DMS79 treated with DMSO at 0.1 percent for 48 hours (cell line): ENCODE data around the gene CCDC15.

Experiments used
- DNase-seq: peaks from one replicate; lab custom pipeline; 2025; lab: John Stamatoyannopoulos, UW

CCDC15 gene

GRCh38 chr11:124953753-124954589 is at the start of gene CCDC15:
Gene CCDC15 (plus strand): TSS chr11:124954202. CDS start chr11:124954733, 531 bp downstream.
- DNase-seq = peak; percentile 99

GRCh38 chr11:124915541-124916369 is 38.2 kb upstream of the CCDC15 start:
- DNase-seq = no peak

GRCh38 chr11:124916370-124916710 is 37.7 kb upstream of the CCDC15 start:
- no peak for DNase-seq

GRCh38 chr11:124917115-124917637 is 36.8 kb upstream of the CCDC15 start:
- DNase-seq = no peak

- DNase-seq = no peak
Observed at GRCh38 chr11:124918950-124919349, 35.1 kb upstream of the CCDC15 start, which contains the start of gene HEPN1. Gene HEPN1 (plus strand): TSS chr11:124919250.

GRCh38 chr11:124919898-124920297 is 34.1 kb upstream of the CCDC15 start:
- DNase-seq = no peak

GRCh38 chr11:124920356-124920755 is 33.6 kb upstream of the CCDC15 start:
- DNase-seq = no peak

GRCh38 chr11:124920870-124921609 is 33.0 kb upstream of the CCDC15 start:
- DNase-seq = no peak

- no peak for DNase-seq
Observed at GRCh38 chr11:124922831-124923230, 31.2 kb upstream of the CCDC15 start.

GRCh38 chr11:124923296-124923695 is 30.7 kb upstream of the CCDC15 start:
- DNase-seq = no peak

- no peak for DNase-seq
Observed at GRCh38 chr11:124928942-124929665, 24.9 kb upstream of the CCDC15 start.

GRCh38 chr11:124930799-124931198 is 23.2 kb upstream of the CCDC15 start:
- no peak for DNase-seq

GRCh38 chr11:124934862-124935547 is 19.0 kb upstream of the CCDC15 start:
- no peak for DNase-seq

- DNase-seq = no peak
Observed at GRCh38 chr11:124935548-124936514, 18.2 kb upstream of the CCDC15 start, which contains the start of gene HEPACAM. Gene HEPACAM (minus strand): TSS chr11:124936047. CDS start chr11:124936006, 41 bp downstream.

- no peak for DNase-seq
Observed at GRCh38 chr11:124937336-124937935, 16.6 kb upstream of the CCDC15 start.

- DNase-seq = no peak
Observed at GRCh38 chr11:124938206-124938765, 15.7 kb upstream of the CCDC15 start.

- DNase-seq = no peak
Observed at GRCh38 chr11:124938970-124939369, 15.0 kb upstream of the CCDC15 start.

GRCh38 chr11:124941703-124942102 is 12.3 kb upstream of the CCDC15 start:
- no peak for DNase-seq
